Body of pancreas (tissue), 4 donors: Measurements from ENCODE around the gene ODR4.

ENCODE experiments used
- CTCF ChIP-seq, 7 experiments: fragments of 450-650 bp in 4 of 7; fragments of 200-600 bp in 3 of 7; sonication (generic) in 3 of 7; IDR thresholded peaks; one replicate each; pipeline ENCODE4 v1.5.1; 2016 to 2019; ENCODE audit warnings: antibody characterized with exemption in 7 of 7
- POLR2A ChIP-seq, 3 donors: fragments of 450-650 bp; IDR thresholded peaks; one replicate each; pipeline ENCODE4 v1.6.1; 2016; ENCODE audit warnings: antibody characterized with exemption in 3 of 3, mild to moderate bottlenecking in 2 of 3

- TF ChIP-seq POLR2A (IDR thresholded peaks at IDR 0.05) (no peak), CTCF (IDR thresholded peaks at IDR 0.05) (no peak)
These were observed 38.1 kb upstream of the ODR4 start for GRCh38 chr1:186337554-186337953.
